Ishikawa (cell line): ENCODE measurements around the gene FAM181A.
A peak's percentile ranks its signal among the peaks of the same experiment; 100 is the strongest.

ENCODE experiments used
- CEBPB ChIP-seq: IDR thresholded peaks from 2 replicates; pipeline ENCODE4 v1.6.1; 2012
- CREB1 ChIP-seq: IDR thresholded peaks from 2 replicates; pipeline ENCODE4 v1.6.1; 2012; ENCODE audit warnings: low read depth
- EGR1 ChIP-seq: IDR thresholded peaks from 2 replicates; pipeline ENCODE4 v1.6.1; 2012
- EP300 ChIP-seq: IDR thresholded peaks from 2 replicates; pipeline ENCODE4 v1.6.1; 2012; ENCODE audit warnings: borderline replicate concordance
- FOXM1 ChIP-seq: IDR thresholded peaks from 2 replicates; pipeline ENCODE4 v1.6.1; 2012; ENCODE audit warnings: low read depth, borderline replicate concordance
- MAX ChIP-seq: IDR thresholded peaks from 2 replicates; pipeline ENCODE4 v1.6.1; 2012
- NFIC ChIP-seq: IDR thresholded peaks from 2 replicates; pipeline ENCODE4 v1.6.1; 2012
- RAD21 ChIP-seq: IDR thresholded peaks from 2 replicates; pipeline ENCODE4 v1.6.1; 2012; ENCODE audit warnings: low read depth
- TAF1 ChIP-seq: IDR thresholded peaks from 2 replicates; pipeline ENCODE4 v1.6.1; 2012; ENCODE audit warnings: low read depth, mild to moderate bottlenecking
- TCF12 ChIP-seq: IDR thresholded peaks from 2 replicates; pipeline ENCODE4 v1.6.1; 2012; ENCODE audit warnings: low read depth
- TEAD4 ChIP-seq: IDR thresholded peaks from 2 replicates; pipeline ENCODE4 v1.6.1; 2012
- USF1 ChIP-seq: IDR thresholded peaks from 2 replicates; pipeline ENCODE4 v1.6.1; 2012
- YY1 ChIP-seq: IDR thresholded peaks from 2 replicates; pipeline ENCODE4 v1.6.1; 2012; ENCODE audit warnings: low read depth
- ZBTB7A ChIP-seq: IDR thresholded peaks from 2 replicates; pipeline ENCODE4 v1.6.1; 2012; ENCODE audit warnings: low read depth
- TF ChIP-seq, protein P1 (sequence below): IDR thresholded peaks from 2 replicates; pipeline ENCODE4 v1.6.1; 2012; ENCODE audit warnings: low read depth, mild to moderate bottlenecking

The FAM181A gene

DNA sequence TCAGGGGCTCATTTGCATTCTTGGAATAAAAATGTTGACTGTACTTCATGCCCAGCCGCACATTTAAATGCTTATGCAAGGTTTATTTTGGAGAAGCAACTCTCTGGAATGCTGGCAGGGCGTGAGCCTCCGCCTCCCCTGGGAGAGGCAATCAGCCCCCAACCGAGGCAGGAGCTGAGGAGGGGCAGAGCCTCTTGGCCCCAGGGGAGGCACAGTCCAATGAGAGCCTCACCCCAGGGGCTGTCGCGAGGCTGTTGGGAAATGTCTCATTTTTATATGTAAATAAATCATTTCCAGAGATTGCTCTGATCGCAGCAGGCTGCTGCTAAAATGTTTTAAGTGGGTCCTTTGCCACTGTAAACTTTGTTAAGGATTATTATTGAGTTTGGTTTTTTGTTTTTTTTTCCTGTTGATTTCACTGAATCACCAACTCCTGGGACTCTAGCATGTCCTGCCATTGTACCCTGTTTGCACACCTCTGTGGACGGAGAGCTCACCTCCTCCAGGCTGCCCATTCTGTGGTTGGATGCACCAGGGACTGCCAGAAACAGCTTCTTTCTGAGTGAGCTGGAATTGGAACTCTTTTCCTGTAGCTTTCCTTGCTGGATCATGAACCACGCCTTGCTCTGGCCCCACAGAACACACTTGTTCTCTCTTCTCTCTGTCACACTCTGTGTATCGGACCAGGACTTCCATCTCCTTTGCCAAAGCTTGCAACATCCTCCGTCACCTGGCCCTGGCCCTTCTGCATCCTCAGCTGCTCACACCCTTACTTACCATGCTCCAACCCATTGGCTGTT, 46.9 kb upstream of the FAM181A start:
- no peak for TF ChIP-seq MAX
- peak; percentile 87; the same call in 1 of the 2 replicates for TF ChIP-seq FOXM1
- TF ChIP-seq CREB1, result no peak; the same call in 1 of the 2 replicates
- TF ChIP-seq NFIC, result peak; percentile 90
- 0 out of 2 replicates have a peak, but pooled peaks have one; percentile 3 for TF ChIP-seq USF1
- peak; percentile 92 for TF ChIP-seq TEAD4
- TF ChIP-seq CEBPB, result peak; percentile 87
- TF ChIP-seq ZBTB7A, result no peak
- TF ChIP-seq EGR1, result no peak
- TF ChIP-seq TAF1, result no peak
- peak; percentile 98 for TF ChIP-seq TCF12
- peak; percentile 90 for TF ChIP-seq EP300
- 0 out of 2 replicates have a peak, but pooled peaks have one; percentile 1 for TF ChIP-seq RAD21
- TF ChIP-seq, protein P1, sequence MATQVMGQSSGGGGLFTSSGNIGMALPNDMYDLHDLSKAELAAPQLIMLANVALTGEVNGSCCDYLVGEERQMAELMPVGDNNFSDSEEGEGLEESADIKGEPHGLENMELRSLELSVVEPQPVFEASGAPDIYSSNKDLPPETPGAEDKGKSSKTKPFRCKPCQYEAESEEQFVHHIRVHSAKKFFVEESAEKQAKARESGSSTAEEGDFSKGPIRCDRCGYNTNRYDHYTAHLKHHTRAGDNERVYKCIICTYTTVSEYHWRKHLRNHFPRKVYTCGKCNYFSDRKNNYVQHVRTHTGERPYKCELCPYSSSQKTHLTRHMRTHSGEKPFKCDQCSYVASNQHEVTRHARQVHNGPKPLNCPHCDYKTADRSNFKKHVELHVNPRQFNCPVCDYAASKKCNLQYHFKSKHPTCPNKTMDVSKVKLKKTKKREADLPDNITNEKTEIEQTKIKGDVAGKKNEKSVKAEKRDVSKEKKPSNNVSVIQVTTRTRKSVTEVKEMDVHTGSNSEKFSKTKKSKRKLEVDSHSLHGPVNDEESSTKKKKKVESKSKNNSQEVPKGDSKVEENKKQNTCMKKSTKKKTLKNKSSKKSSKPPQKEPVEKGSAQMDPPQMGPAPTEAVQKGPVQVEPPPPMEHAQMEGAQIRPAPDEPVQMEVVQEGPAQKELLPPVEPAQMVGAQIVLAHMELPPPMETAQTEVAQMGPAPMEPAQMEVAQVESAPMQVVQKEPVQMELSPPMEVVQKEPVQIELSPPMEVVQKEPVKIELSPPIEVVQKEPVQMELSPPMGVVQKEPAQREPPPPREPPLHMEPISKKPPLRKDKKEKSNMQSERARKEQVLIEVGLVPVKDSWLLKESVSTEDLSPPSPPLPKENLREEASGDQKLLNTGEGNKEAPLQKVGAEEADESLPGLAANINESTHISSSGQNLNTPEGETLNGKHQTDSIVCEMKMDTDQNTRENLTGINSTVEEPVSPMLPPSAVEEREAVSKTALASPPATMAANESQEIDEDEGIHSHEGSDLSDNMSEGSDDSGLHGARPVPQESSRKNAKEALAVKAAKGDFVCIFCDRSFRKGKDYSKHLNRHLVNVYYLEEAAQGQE, result no peak
- TF ChIP-seq YY1, result peak; percentile 19; the same call in 1 of the 2 replicates

- no peak for TF ChIP-seq FOXM1
- no peak for TF ChIP-seq ZBTB7A
- TF ChIP-seq USF1, result no peak
- TF ChIP-seq TCF12, result no peak
- no peak for TF ChIP-seq TAF1
- TF ChIP-seq CEBPB, result no peak
- TF ChIP-seq, protein P1, result no peak
- TF ChIP-seq EP300, result no peak
- TF ChIP-seq EGR1, result no peak
- TF ChIP-seq NFIC, result no peak
- no peak for TF ChIP-seq CREB1
- TF ChIP-seq MAX, result no peak
- no peak for TF ChIP-seq TEAD4
- TF ChIP-seq RAD21, result no peak
- TF ChIP-seq YY1, result no peak
These were observed 42.2 kb upstream of the FAM181A start for GRCh38 chr14:93884950-93885349.

GRCh38 chr14:93888995-93889394, 38.1 kb upstream of the FAM181A start:
- no peak for TF ChIP-seq TCF12
- no peak for TF ChIP-seq FOXM1
- no peak for TF ChIP-seq EP300

GRCh38 chr14:93889739-93890483, 37.2 kb upstream of the FAM181A start:
- TF ChIP-seq CREB1 (no peak), EGR1 (no peak), TAF1 (no peak), CEBPB (no peak), MAX (no peak), USF1 (no peak), NFIC (no peak), EP300 (no peak), TEAD4 (no peak), TCF12 (no peak), FOXM1 (no peak), ZBTB7A (no peak), RAD21 (no peak), YY1 (no peak)
- TF ChIP-seq, protein P1, result no peak
